Measurements from ENCODE around the gene CARS1.

- TF ChIP-seq POLR2A (IDR thresholded peaks at IDR 0.05; ENCODE audit: low read depth, low read length) (no peak), CTCF (conservative IDR thresholded peaks at IDR 0.05; ENCODE audit: low read depth, low read length) (no peak), FOS (IDR thresholded peaks at IDR 0.05; ENCODE audit: low read depth, low read length) (no peak)
Observed at GRCh38 chr11:2995031-2995561, 62.1 kb downstream of the CARS1 start.

Data from IMR-90 (cell line).